ENCODE measurements around the gene SUN1. TPM values are rescaled to one million over a fixed set of nuclear protein-coding genes. Genes with fewer than 3 reads are reported as not detected.

The SUN1 gene, protein sequence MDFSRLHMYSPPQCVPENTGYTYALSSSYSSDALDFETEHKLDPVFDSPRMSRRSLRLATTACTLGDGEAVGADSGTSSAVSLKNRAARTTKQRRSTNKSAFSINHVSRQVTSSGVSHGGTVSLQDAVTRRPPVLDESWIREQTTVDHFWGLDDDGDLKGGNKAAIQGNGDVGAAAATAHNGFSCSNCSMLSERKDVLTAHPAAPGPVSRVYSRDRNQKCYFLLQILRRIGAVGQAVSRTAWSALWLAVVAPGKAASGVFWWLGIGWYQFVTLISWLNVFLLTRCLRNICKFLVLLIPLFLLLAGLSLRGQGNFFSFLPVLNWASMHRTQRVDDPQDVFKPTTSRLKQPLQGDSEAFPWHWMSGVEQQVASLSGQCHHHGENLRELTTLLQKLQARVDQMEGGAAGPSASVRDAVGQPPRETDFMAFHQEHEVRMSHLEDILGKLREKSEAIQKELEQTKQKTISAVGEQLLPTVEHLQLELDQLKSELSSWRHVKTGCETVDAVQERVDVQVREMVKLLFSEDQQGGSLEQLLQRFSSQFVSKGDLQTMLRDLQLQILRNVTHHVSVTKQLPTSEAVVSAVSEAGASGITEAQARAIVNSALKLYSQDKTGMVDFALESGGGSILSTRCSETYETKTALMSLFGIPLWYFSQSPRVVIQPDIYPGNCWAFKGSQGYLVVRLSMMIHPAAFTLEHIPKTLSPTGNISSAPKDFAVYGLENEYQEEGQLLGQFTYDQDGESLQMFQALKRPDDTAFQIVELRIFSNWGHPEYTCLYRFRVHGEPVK
- polyA plus RNA-seq (2012; ENCODE audit: insufficient read length, low read depth), result 127 TPM

- TF ChIP-seq FOXP2 (optimal IDR thresholded peaks at IDR 0.05; ENCODE audit: borderline replicate concordance, extremely low read depth, extremely low read length, insufficient read depth), result no peak
- no peak for TF ChIP-seq SIN3A (IDR thresholded peaks at IDR 0.05; ENCODE audit: borderline replicate concordance, insufficient read depth, low read length)
- TF ChIP-seq POLR2AphosphoS5 (IDR thresholded peaks at IDR 0.05; ENCODE audit: low read depth, low read length), result no peak
- TF ChIP-seq REST (IDR thresholded peaks at IDR 0.05; ENCODE audit: insufficient read depth in 1 of 2, low read depth in 2 of 2, low read length in 2 of 2), result no peak
- TF ChIP-seq TAF1 (IDR thresholded peaks at IDR 0.05; ENCODE audit: borderline replicate concordance, insufficient read depth, low read length), result no peak
Measured at GRCh38 chr7:832167-832967, at the start of gene SUN1. Gene SUN1, plus strand, starts transcription at chr7:832476. Its CDS starts 49 bp downstream, at chr7:832525.

DNA sequence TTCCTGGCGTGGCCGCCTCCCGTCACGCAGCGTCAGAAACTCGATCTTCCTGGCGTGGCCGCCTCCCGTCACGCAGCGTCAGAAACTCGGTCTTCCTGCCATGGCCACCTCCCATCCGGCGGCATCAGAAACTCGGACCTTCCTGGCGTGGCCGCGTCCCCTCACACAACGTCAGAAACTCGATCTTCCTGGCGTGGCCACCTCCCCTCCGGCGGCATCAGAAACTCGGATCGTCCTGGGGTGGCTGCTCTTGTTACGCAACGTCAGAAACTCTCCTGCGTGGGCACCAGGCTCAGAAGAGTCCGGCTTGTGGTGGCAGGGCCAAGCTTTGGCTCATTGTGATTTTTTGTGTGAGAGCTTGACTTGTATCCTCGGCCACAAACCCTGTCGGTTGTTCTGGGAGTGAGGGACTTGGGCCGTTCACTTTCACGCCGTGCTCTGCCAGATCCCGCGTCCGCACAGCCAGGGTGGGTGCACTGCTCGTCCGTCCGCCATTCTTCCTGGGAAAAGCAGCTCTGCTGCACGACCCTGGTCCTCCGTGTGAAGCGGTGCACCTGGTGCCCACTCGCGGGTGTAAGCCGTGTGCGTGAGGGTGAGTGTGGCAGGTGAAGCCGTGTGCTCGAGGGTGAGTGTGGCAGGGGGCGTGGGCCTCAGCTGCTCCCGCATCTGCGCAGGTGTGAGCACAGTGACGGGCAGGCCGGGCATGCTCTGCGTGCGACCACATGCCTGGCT lies 49.4 kb upstream of the SUN1 start:
- no peak for TF ChIP-seq FOXP2 (optimal IDR thresholded peaks at IDR 0.05; ENCODE audit: borderline replicate concordance, extremely low read depth, extremely low read length, insufficient read depth)
- TF ChIP-seq TAF1 (IDR thresholded peaks at IDR 0.05; ENCODE audit: borderline replicate concordance, insufficient read depth, low read length), result no peak
- TF ChIP-seq REST (IDR thresholded peaks at IDR 0.05; ENCODE audit: insufficient read depth in 1 of 2, low read depth in 2 of 2, low read length in 2 of 2), result no peak
- no peak for TF ChIP-seq POLR2AphosphoS5 (IDR thresholded peaks at IDR 0.05; ENCODE audit: low read depth, low read length)
- no peak for TF ChIP-seq SIN3A (IDR thresholded peaks at IDR 0.05; ENCODE audit: borderline replicate concordance, insufficient read depth, low read length)

- TF ChIP-seq REST (IDR thresholded peaks at IDR 0.05; ENCODE audit: insufficient read depth in 1 of 2, low read depth in 2 of 2, low read length in 2 of 2), result no peak
- TF ChIP-seq TAF1 (IDR thresholded peaks at IDR 0.05; ENCODE audit: borderline replicate concordance, insufficient read depth, low read length), result no peak
- no peak for TF ChIP-seq FOXP2 (optimal IDR thresholded peaks at IDR 0.05; ENCODE audit: borderline replicate concordance, extremely low read depth, extremely low read length, insufficient read depth)
- TF ChIP-seq SIN3A (IDR thresholded peaks at IDR 0.05; ENCODE audit: borderline replicate concordance, insufficient read depth, low read length), result no peak
- TF ChIP-seq POLR2AphosphoS5 (IDR thresholded peaks at IDR 0.05; ENCODE audit: low read depth, low read length), result no peak
Measured at GRCh38 chr7:783556-784490, 48.5 kb upstream of the SUN1 start.

All from PFSK-1 (cell line).